NCI-H748 treated with DMSO at 0.1 percent for 48 hours (cell line): ENCODE data around the gene KANSL1.

Experiments
- DNase-seq: peaks from one replicate; lab custom pipeline; 2025; lab: John Stamatoyannopoulos, UW

KANSL1 gene

GRCh38 chr17:46039592-46040186 is 153.5 kb downstream of the KANSL1 start:
- no peak for DNase-seq

GRCh38 chr17:46038937-46039336 is 154.3 kb downstream of the KANSL1 start:
- DNase-seq: no peak

DNA sequence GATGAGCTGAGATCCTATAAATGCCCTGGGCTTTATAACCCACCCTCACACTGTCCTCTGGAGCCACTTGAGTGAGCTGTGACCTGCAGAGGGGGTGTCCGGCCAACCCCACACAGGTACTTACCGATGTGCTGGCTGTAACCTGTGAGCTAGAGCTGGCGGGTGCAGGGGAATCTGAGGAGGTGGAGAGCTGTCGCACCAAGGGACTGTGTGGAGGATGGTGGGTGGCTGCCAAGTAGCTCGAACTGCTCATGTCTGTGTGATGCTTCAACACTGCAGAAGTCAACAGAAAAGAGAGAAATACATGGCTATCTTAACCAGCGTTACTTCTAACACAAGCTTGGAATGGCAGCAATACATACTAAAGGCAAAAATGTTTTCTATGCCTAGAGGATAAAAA is 154.8 kb downstream of the KANSL1 start:
- no peak for DNase-seq

GRCh38 chr17:46037722-46038255 is 155.4 kb downstream of the KANSL1 start:
- no peak for DNase-seq

DNA sequence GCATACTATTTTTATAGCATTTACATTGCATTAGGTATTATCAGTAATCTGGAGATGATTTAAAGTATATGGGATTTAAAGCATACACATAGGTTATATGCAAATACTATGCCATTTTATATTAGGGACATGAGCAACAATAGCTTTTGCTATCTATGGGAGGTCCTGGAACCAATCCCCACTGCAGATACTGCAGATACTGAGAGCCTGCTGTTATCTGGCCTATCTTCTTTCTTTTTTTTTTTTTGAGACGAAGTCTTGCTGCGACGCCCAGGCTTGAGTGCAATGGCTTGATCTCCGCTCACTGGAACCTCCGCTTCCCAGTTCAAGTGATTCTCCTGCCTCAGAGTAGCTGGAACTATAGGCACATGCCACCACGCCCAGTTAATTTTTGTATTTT is 156.7 kb downstream of the KANSL1 start:
- DNase-seq: no peak

DNA sequence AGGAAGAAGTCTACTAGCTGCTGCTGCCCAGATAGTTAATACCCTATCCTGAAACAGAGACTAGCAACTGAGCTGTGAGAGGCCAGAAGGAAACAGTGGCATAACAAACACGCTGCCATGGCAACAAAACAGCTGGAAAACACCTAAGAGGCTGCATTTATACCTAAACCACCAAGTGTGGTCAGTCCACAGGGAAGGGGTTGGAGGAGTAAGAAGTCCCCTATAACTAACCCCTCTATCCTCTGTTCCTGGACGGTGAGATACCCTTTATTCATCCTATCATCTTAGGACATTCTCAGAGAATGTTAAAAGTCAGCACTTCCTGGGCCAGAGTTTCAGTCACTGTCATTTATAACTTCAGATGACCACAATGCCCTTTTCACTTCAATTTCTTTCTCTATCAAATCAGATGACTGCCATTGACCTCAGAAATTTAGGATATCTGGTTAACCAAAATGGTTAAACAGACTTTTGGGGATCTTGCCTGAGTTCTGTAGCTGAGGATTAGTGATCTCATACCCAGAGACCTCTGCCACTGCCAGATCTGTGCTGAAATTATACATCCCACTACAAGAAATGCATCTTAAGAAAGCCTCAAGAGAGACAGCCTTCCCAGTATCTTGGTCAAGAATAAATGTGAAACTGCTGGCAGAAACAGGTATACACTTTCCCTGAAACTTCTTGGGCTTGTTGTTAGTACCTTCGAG is 158.0 kb downstream of the KANSL1 start:
- DNase-seq: no peak

DNA sequence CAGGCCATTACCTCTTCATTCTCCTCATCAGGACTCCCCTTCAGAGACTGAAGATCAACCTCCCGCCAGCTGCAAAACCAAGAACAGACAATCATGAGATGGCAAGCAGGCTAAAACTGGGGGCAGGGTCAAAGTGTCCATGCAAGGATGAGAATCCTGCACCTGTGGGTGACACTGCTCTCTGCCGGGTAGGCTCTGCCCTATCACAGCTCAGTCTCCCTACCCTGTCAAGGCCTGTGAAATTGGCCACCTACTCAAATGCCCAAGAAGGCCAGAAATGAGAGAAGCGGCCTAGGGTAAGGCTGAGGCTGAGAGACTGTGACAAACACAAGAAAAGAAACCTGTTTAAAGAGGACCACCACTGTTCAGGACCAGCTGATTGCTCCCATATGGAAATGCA is 159.8 kb downstream of the KANSL1 start:
- DNase-seq: no peak

- no peak for DNase-seq
These were observed 160.3 kb downstream of the KANSL1 start for GRCh38 chr17:46032909-46033308.

DNA sequence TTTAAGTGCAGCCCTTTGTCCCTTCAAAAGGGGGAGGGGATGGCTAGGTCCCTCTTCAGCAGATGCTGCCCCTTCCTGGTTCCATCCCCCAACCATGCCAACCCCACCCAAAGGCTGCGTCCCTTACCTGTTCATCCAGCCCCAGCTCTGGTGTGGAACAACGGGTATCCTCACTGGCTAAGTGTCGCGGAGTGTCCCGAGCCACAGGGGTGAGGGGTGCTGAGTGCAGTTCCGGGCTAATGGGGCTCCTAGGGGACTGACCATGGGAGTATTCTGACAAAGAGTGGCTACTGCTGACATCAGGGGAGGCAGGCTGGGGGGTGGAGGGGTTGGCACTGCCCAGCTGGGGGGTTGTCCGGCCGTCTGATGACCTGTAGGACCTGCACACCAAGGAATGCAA is 161.3 kb downstream of the KANSL1 start:
- no peak for DNase-seq

GRCh38 chr17:46031440-46031839 is 161.8 kb downstream of the KANSL1 start:
- no peak for DNase-seq

DNA sequence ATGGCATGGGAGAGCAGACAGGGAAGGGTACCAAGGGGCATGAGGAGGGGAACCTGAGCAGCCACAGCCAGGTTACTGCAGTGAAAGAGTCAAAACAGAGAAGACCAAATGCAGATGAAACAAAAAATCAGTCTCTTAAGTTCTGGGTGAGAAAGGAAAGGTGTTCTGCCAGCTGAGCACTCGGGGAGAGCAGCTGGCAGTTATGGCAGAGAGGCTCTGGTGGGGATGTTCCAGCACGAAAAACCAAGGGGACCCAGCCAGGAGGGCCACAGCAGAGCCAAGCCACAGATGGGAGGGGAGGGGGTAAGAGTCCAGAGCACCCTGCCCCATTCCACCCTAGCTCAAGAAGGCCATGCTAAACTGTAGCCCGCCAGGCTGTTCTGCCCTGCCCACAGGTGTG is 162.5 kb downstream of the KANSL1 start:
- no peak for DNase-seq

DNA sequence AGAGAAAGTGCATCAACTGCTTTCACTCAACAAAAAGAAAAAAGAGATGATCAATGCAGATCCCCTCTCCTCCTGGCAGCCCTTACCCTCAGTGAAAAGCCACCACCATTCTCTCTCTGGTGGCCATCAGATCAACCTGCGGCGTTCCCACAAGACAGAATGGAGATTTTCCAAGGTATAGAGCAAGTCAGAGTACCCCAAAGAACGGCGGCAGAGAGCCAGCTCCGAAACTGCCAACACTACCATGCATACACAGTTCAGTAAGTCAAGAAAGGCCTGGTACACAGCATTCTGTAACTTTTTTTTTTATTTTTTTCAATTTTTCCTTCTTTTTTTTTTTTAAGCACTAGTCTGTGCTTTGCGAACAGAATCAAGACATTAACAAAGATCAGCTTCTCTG is 163.6 kb downstream of the KANSL1 start:
- DNase-seq: no peak

DNA sequence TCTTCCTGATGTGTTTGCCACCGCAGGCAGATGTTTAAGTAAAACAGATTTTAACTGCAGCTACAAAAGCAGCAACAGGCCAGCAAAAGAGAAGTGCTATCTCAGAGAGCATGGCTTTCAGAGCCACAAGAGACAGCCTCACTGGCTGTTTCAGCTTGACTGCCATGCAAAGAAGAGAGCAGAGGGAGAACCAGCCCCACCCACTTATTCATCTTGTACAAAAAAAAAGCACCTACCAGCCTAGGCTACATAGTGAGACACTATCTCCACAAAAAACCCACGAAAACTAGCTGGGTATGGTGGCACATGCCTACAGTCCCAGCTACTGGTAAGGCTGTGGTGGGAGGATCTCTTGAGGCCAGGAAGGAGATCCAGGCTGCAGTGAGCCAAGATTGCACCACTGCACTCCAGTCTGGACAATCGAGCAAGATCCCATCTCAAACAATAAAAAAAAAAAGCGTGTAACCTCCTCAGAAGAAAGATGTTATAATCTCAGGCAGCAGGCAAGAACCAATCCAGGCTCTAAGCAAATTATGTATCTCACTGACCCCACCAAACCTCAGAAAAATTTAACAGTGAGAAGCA is 164.2 kb downstream of the KANSL1 start:
- no peak for DNase-seq

DNA sequence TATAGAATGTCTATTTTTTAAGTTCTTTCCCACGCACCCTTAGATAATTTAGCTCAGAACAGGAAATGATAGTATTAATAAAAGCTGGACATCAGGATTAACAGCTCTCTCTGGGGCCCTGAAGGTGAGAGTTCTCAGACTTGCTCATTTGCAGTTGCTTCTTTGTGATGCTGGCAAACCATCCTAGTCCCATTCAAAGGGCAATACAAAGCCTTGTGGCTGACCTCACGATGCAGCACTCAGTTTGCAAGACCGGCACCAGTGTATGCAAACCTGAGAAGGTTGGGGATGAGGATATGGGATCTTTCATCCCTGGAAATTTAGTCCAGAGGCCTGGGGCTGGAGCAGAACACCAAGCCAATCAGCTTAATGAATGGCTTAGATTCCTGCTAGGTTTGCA is 164.9 kb downstream of the KANSL1 start:
- no peak for DNase-seq

DNA sequence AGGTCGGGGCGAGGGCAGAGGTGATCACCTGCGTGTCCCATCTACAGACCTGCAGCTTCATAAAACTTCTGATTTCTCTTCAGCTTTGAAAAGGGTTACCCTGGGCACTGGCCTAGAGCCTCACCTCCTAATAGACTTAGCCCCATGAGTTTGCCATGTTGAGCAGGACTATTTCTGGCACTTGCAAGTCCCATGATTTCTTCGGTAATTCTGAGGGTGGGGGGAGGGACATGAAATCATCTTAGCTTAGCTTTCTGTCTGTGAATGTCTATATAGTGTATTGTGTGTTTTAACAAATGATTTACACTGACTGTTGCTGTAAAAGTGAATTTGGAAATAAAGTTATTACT is 165.3 kb downstream of the KANSL1 start:
- DNase-seq: no peak

DNA sequence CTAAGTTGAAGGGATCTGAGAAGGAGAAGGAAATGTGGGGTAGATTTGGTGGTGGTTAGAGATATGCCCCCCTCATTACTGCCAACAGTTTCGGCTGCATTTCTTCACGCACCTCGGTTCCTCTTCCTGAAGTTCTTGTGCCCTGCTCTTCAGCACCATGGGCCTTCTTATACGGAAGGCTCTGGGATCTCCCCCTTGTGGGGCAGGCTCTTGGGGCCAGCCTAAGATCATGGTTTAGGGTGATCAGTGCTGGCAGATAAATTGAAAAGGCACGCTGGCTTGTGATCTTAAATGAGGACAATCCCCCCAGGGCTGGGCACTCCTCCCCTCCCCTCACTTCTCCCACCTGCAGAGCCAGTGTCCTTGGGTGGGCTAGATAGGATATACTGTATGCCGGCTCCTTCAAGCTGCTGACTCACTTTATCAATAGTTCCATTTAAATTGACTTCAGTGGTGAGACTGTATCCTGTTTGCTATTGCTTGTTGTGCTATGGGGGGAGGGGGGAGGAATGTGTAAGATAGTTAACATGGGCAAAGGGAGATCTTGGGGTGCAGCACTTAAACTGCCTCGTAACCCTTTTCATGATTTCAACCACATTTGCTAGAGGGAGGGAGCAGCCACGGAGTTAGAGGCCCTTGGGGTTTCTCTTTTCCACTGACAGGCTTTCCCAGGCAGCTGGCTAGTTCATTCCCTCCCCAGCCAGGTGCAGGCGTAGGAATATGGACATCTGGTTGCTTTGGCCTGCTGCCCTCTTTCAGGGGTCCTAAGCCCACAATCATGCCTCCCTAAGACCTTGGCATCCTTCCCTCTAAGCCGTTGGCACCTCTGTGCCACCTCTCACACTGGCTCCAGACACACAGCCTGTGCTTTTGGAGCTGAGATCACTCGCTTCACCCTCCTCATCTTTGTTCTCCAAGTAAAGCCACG is 165.9 kb downstream of the KANSL1 start:
- no peak for DNase-seq

DNA sequence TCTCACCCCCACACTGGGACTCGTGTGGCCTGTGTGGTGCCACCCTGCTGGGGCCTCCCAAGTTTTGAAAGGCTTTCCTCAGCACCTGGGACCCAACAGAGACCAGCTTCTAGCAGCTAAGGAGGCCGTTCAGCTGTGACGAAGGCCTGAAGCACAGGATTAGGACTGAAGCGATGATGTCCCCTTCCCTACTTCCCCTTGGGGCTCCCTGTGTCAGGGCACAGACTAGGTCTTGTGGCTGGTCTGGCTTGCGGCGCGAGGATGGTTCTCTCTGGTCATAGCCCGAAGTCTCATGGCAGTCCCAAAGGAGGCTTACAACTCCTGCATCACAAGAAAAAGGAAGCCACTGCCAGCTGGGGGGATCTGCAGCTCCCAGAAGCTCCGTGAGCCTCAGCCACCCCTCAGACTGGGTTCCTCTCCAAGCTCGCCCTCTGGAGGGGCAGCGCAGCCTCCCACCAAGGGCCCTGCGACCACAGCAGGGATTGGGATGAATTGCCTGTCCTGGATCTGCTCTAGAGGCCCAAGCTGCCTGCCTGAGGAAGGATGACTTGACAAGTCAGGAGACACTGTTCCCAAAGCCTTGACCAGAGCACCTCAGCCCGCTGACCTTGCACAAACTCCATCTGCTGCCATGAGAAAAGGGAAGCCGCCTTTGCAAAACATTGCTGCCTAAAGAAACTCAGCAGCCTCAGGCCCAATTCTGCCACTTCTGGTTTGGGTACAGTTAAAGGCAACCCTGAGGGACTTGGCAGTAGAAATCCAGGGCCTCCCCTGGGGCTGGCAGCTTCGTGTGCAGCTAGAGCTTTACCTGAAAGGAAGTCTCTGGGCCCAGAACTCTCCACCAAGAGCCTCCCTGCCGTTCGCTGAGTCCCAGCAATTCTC is 166.8 kb downstream of the KANSL1 start:
- no peak for DNase-seq

DNA sequence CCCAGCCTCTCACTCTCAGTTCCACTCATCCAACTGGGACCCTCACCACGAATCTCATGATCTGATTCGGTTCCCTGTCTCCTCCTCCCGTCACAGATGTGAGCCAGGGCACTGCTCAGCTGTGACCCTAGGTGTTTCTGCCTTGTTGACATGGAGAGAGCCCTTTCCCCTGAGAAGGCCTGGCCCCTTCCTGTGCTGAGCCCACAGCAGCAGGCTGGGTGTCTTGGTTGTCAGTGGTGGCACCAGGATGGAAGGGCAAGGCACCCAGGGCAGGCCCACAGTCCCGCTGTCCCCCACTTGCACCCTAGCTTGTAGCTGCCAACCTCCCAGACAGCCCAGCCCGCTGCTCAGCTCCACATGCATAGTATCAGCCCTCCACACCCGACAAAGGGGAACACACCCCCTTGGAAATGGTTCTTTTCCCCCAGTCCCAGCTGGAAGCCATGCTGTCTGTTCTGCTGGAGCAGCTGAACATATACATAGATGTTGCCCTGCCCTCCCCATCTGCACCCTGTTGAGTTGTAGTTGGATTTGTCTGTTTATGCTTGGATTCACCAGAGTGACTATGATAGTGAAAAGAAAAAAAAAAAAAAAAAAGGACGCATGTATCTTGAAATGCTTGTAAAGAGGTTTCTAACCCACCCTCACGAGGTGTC is 167.6 kb downstream of the KANSL1 start:
- DNase-seq: no peak

GRCh38 chr17:46025060-46025459 is 168.2 kb downstream of the KANSL1 start:
- DNase-seq: no peak

DNA sequence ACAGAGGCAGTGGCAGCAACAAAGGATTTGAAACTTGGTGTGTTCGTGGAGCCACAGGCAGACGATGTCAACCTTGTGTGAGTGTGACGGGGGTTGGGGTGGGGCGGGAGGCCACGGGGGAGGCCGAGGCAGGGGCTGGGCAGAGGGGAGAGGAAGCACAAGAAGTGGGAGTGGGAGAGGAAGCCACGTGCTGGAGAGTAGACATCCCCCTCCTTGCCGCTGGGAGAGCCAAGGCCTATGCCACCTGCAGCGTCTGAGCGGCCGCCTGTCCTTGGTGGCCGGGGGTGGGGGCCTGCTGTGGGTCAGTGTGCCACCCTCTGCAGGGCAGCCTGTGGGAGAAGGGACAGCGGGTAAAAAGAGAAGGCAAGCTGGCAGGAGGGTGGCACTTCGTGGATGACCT is 168.6 kb downstream of the KANSL1 start:
- DNase-seq: no peak
